ENCODE results near the gene TSEN15.
"Not testable (repeated sequence)": the region's sequence is repeated elsewhere in the genome, so short reads cannot be mapped to it uniquely, and the experiment has no call there.

TSEN15 gene

GRCh38 chr1:184093071-184093470 lies 41.5 kb downstream of the TSEN15 start:
- no peaks in the 10 kb centered on the region for H3K9me2 ChIP-seq (replicated peaks; ENCODE audit: control insufficient read depth, low read length)
- no peaks in the 10 kb centered on the region for H3K9me3 ChIP-seq (ENCODE audit: control insufficient read depth, insufficient read depth, low read length)
- H3K4me2 ChIP-seq (ENCODE audit: low read length) = no peak overlapping the region
- no peaks in the 10 kb centered on the region for H3F3A ChIP-seq (ENCODE audit: control insufficient read depth, insufficient read depth)
- H3K4me1 ChIP-seq (ENCODE audit: control insufficient read depth, low read length) = no peaks in the 10 kb centered on the region
- no peaks in the 10 kb centered on the region for H3K27me3 ChIP-seq (ENCODE audit: control insufficient read depth, low read length)
- H3K79me2 ChIP-seq (ENCODE audit: control insufficient read depth, low read length) = no peaks in the 10 kb centered on the region
- H3K36me3 ChIP-seq (ENCODE audit: control insufficient read depth, low read length) = no peaks in the 10 kb centered on the region
- TF ChIP-seq CTCF (IDR thresholded peaks at IDR 0.05; ENCODE audit: low read depth, low read length, poor library complexity, severe bottlenecking) = no peak
- no peak for TF ChIP-seq EZH2phosphoT487 (IDR thresholded peaks at IDR 0.05; ENCODE audit: borderline replicate concordance, low read length)
- H3K4me3 ChIP-seq (ENCODE audit: low read length) = no peak overlapping the region
- no peak overlapping the region for H3K27ac ChIP-seq (ENCODE audit: low read depth, low read length)
- H4K20me1 ChIP-seq (ENCODE audit: control insufficient read depth, insufficient read depth, low read depth, low read length) = no peaks in the 10 kb centered on the region

- H3K4me2 ChIP-seq (ENCODE audit: low read length) = no peak overlapping the region
- no peaks in the 10 kb centered on the region for H3K36me3 ChIP-seq (ENCODE audit: control insufficient read depth, low read length)
- H3F3A ChIP-seq (ENCODE audit: control insufficient read depth, insufficient read depth) = no peaks in the 10 kb centered on the region
- H3K9me3 ChIP-seq (ENCODE audit: control insufficient read depth, insufficient read depth, low read length) = no peaks in the 10 kb centered on the region
- H4K20me1 ChIP-seq (ENCODE audit: control insufficient read depth, insufficient read depth, low read depth, low read length) = no peaks in the 10 kb centered on the region
- no peaks in the 10 kb centered on the region for H3K79me2 ChIP-seq (ENCODE audit: control insufficient read depth, low read length)
- H3K27ac ChIP-seq (ENCODE audit: low read depth, low read length) = no peak overlapping the region
- H3K9me2 ChIP-seq (replicated peaks; ENCODE audit: control insufficient read depth, low read length) = no peaks in the 10 kb centered on the region
- H3K4me3 ChIP-seq (ENCODE audit: low read length) = no peak overlapping the region
- H3K4me1 ChIP-seq (ENCODE audit: control insufficient read depth, low read length) = no peaks in the 10 kb centered on the region
- no peaks in the 10 kb centered on the region for H3K27me3 ChIP-seq (ENCODE audit: control insufficient read depth, low read length)
- no peak for TF ChIP-seq CTCF (IDR thresholded peaks at IDR 0.05; ENCODE audit: low read depth, low read length, poor library complexity, severe bottlenecking)
- TF ChIP-seq EZH2phosphoT487 (IDR thresholded peaks at IDR 0.05; ENCODE audit: borderline replicate concordance, low read length) = no peak
These were observed 44.5 kb downstream of the TSEN15 start for GRCh38 chr1:184096005-184096404.

GRCh38 chr1:184096580-184096979 lies 45.0 kb downstream of the TSEN15 start:
- H3K27me3 ChIP-seq (ENCODE audit: control insufficient read depth, low read length); H3K27ac ChIP-seq (ENCODE audit: low read depth, low read length); H3K36me3 ChIP-seq (ENCODE audit: control insufficient read depth, low read length); H3K79me2 ChIP-seq (ENCODE audit: control insufficient read depth, low read length); H3K4me3 ChIP-seq (ENCODE audit: low read length); H3K9me3 ChIP-seq (ENCODE audit: control insufficient read depth, insufficient read depth, low read length); H3F3A ChIP-seq (ENCODE audit: control insufficient read depth, insufficient read depth); H3K9me2 ChIP-seq (replicated peaks; ENCODE audit: control insufficient read depth, low read length); H3K4me2 ChIP-seq (ENCODE audit: low read length); H4K20me1 ChIP-seq (ENCODE audit: control insufficient read depth, insufficient read depth, low read depth, low read length); H3K4me1 ChIP-seq (ENCODE audit: control insufficient read depth, low read length): not testable (repeated sequence)

GRCh38 chr1:184101141-184101540 lies 49.6 kb downstream of the TSEN15 start:
- no peaks in the 10 kb centered on the region for H3K9me2 ChIP-seq (replicated peaks; ENCODE audit: control insufficient read depth, low read length)
- no peak overlapping the region for H3K4me2 ChIP-seq (ENCODE audit: low read length)
- no peaks in the 10 kb centered on the region for H3K9me3 ChIP-seq (ENCODE audit: control insufficient read depth, insufficient read depth, low read length)
- H3K36me3 ChIP-seq (ENCODE audit: control insufficient read depth, low read length) = no peaks in the 10 kb centered on the region
- no peak overlapping the region for H3K27ac ChIP-seq (ENCODE audit: low read depth, low read length)
- H4K20me1 ChIP-seq (ENCODE audit: control insufficient read depth, insufficient read depth, low read depth, low read length) = no peaks in the 10 kb centered on the region
- no peaks in the 10 kb centered on the region for H3K4me1 ChIP-seq (ENCODE audit: control insufficient read depth, low read length)
- no peaks in the 10 kb centered on the region for H3K27me3 ChIP-seq (ENCODE audit: control insufficient read depth, low read length)
- no peaks in the 10 kb centered on the region for H3K79me2 ChIP-seq (ENCODE audit: control insufficient read depth, low read length)
- TF ChIP-seq CTCF (IDR thresholded peaks at IDR 0.05; ENCODE audit: low read depth, low read length, poor library complexity, severe bottlenecking) (no peak), EZH2phosphoT487 (IDR thresholded peaks at IDR 0.05; ENCODE audit: borderline replicate concordance, low read length) (no peak)
- H3F3A ChIP-seq (ENCODE audit: control insufficient read depth, insufficient read depth) = no peaks in the 10 kb centered on the region
- no peak overlapping the region for H3K4me3 ChIP-seq (ENCODE audit: low read length)
